Mesendoderm (in vitro differentiated cells): ENCODE data around the gene PICALM.
"Not testable (repeated sequence)": the region's sequence is repeated elsewhere in the genome, so short reads cannot be mapped to it uniquely, and the experiment has no call there.

ENCODE experiments used
- DNase-seq: peaks from one replicate; pipeline ENCODE4 v3.0.0; 2013
- H2AK5ac ChIP-seq: 2 replicates; pipeline ENCODE4 v1.6.1; 2013; ENCODE audit warnings: low read length, inconsistent platforms
- H2BK120ac ChIP-seq: 2 replicates; pipeline ENCODE4 v1.6.1; 2013; ENCODE audit warnings: low read depth, mild to moderate bottlenecking, low read length, moderate library complexity, mixed read lengths
- H2BK15ac ChIP-seq: replicated peaks from 2 replicates; pipeline ENCODE4 v1.6.1; 2013; ENCODE audit warnings: low read depth, mild to moderate bottlenecking, moderate library complexity
- H2BK5ac ChIP-seq: 2 replicates; pipeline ENCODE4 v1.6.1; 2013; ENCODE audit warnings: low read length, inconsistent platforms
- H3K18ac ChIP-seq: 2 replicates; pipeline ENCODE4 v1.6.1; 2013; ENCODE audit warnings: mild to moderate bottlenecking, low read length, mixed read lengths
- H3K23ac ChIP-seq: one replicate; pipeline ENCODE4 v1.6.1; 2013; ENCODE audit warnings: low read length
- H3K27ac ChIP-seq: 2 replicates; pipeline ENCODE4 v1.5.1; 2013; ENCODE audit warnings: low read depth, mild to moderate bottlenecking, inconsistent platforms, low read length, moderate library complexity
- H3K27me3 ChIP-seq: 2 replicates; pipeline ENCODE4 v1.6.1; 2013; ENCODE audit warnings: low read length, control low read depth, mild to moderate bottlenecking, inconsistent platforms; ENCODE audit not compliant: insufficient read depth, poor library complexity
- H3K36me3 ChIP-seq: 2 replicates; pipeline ENCODE4 v1.6.1; 2013; ENCODE audit warnings: low read length, inconsistent platforms; ENCODE audit not compliant: control insufficient read depth, insufficient read depth
- H3K4ac ChIP-seq: one replicate; pipeline ENCODE4 v1.6.1; 2013; ENCODE audit warnings: low read depth, mild to moderate bottlenecking, low read length, moderate library complexity
- H3K4me1 ChIP-seq: 2 replicates; pipeline ENCODE4 v1.6.1; 2013; ENCODE audit warnings: low read depth, low read length, inconsistent platforms; ENCODE audit not compliant: control insufficient read depth
- H3K4me2 ChIP-seq: 2 replicates; pipeline ENCODE4 v1.6.1; 2013; ENCODE audit warnings: low read length
- H3K4me3 ChIP-seq: 2 replicates; pipeline ENCODE4 v1.5.1; 2013; ENCODE audit warnings: mild to moderate bottlenecking, low read length
- H3K56ac ChIP-seq: one replicate; pipeline ENCODE4 v1.6.1; 2013; ENCODE audit warnings: low read length
- H3K79me1 ChIP-seq: 2 replicates; pipeline ENCODE4 v1.6.1; 2013; ENCODE audit warnings: low read length, inconsistent platforms
- H3K79me2 ChIP-seq: 2 replicates; pipeline ENCODE4 v1.6.1; 2013; ENCODE audit warnings: mild to moderate bottlenecking, low read length; ENCODE audit not compliant: control insufficient read depth, insufficient read depth
- H3K9ac ChIP-seq: 2 replicates; pipeline ENCODE4 v1.6.1; 2013; ENCODE audit warnings: low read length, inconsistent platforms
- H4K5ac ChIP-seq: one replicate; pipeline ENCODE4 v1.6.1; 2013; ENCODE audit warnings: low read length
- H4K8ac ChIP-seq: one replicate; pipeline ENCODE4 v1.6.1; 2013; ENCODE audit warnings: low read depth, mild to moderate bottlenecking, control low read depth, low read length, moderate library complexity
- WGBS: extraction: QIAGEN DNeasy Blood & Tissue Kit; methylation state at CpG from one replicate; pipeline ENCODE4 v1.1.7; 2013; ENCODE audit warnings: low lambda C conversion rate, missing lambda C conversion rate; ENCODE audit not compliant: insufficient coverage; ENCODE audit errors: extremely low coverage; 5-methylcytosine and 5-hydroxymethylcytosine counted together

The PICALM gene

DNA sequence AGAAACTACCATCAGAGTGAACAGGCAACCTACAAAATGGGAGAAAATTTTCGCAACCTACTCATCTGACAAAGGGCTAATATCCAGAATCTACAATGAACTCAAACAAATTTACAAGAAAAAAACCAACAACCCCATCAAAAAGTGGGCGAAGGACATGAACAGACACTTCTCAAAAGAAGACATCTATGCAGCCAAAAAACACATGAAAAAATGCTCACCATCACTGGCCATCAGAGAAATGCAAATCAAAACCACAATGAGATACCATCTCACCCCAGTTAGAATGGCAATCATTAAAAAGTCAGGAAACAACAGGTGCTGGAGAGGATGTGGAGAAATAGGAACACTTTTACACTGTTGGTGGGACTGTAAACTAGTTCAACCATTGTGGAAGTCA lies 36.7 kb upstream of the PICALM start:
- H3K23ac ChIP-seq, H3K9ac ChIP-seq, H4K5ac ChIP-seq, H3K79me2 ChIP-seq, H2BK5ac ChIP-seq, H2BK15ac ChIP-seq, H3K79me1 ChIP-seq, H3K4me3 ChIP-seq, H3K4ac ChIP-seq, H3K4me2 ChIP-seq, H3K36me3 ChIP-seq, H4K8ac ChIP-seq, H3K4me1 ChIP-seq, H2AK5ac ChIP-seq, H3K18ac ChIP-seq, H3K27me3 ChIP-seq, DNase-seq, H3K27ac ChIP-seq, H3K56ac ChIP-seq, H2BK120ac ChIP-seq: not testable (repeated sequence)
- WGBS: no CpG with 5 or more reads among the region's 2 CpGs

DNA sequence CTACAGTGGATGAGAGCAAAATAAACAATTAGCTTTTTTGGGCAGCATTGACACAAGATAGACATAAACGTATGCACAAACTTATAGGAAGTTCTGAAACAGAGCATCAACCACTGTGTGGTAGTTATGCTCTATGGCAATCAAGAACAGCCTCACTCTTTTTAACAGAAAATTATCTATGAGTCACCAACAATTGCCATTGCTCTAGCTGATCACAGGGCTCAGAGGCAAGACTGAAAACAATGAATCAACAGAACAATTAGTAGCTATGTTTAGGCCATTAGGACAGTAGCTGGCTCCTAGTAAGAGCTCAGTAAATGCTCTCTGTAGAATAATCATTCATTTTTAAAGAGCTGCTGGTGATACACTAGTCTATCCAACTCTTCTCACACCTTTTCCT lies 34.9 kb upstream of the PICALM start:
- Histone ChIP-seq H3K4ac (no peak overlapping the region), H2BK5ac (no peak overlapping the region), H2BK15ac (no peak overlapping the region), H3K4me1 (no peaks in the 10 kb centered on the region), H4K8ac (no peak overlapping the region), H3K9ac (no peak overlapping the region), H2BK120ac (no peak overlapping the region), H2AK5ac (no peak overlapping the region), H3K56ac (no peak overlapping the region), H3K18ac (no peak overlapping the region), H3K23ac (no peak overlapping the region), H4K5ac (no peak overlapping the region), H3K4me2 (no peak overlapping the region), H3K4me3 (no peak overlapping the region), H3K79me1 (no peaks in the 10 kb centered on the region), H3K79me2 (no peaks in the 10 kb centered on the region), H3K27me3 (no peaks in the 10 kb centered on the region), H3K36me3 (no peaks in the 10 kb centered on the region), H3K27ac (no peak overlapping the region)
- no peak for DNase-seq
- no CpG with 5 or more reads among the region's 1 CpG for WGBS

DNA sequence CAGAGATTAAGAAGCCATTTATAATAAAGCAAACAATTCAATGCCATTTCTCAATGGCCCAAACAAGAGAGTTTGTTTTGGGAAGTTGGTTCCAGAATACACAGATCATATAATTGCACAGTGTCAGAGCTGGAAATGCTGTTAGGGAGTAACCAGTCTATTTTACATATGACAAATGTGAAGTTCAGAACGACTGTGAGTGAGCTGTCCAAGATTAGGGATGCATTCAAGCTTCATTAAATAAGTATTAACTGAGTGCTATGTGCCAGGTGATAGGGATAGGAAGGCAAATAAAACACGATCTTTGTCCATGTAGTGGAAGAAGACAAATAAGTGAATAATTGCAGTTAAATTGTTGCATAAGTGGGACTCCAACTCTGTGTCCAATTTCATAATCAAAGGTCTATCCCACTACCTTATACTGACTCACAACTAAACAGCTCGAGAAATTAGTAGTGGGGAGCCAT lies 33.1 kb upstream of the PICALM start:
- Histone ChIP-seq H4K8ac (no peak overlapping the region), H2AK5ac (no peak overlapping the region), H3K23ac (no peak overlapping the region), H3K79me2 (no peaks in the 10 kb centered on the region), H3K56ac (no peak overlapping the region), H3K36me3 (no peaks in the 10 kb centered on the region), H3K4me3 (no peak overlapping the region), H3K4ac (no peak overlapping the region), H3K9ac (no peak overlapping the region), H2BK15ac (no peak overlapping the region), H3K27ac (no peak overlapping the region), H3K18ac (no peak overlapping the region), H2BK5ac (no peak overlapping the region), H3K4me2 (no peak overlapping the region), H3K4me1 (no peaks in the 10 kb centered on the region), H2BK120ac (no peak overlapping the region), H3K79me1 (no peaks in the 10 kb centered on the region), H3K27me3 (no peaks in the 10 kb centered on the region), H4K5ac (no peak overlapping the region)
- DNase-seq: no peak
- WGBS: no CpG with 5 or more reads among the region's 3 CpGs

DNA sequence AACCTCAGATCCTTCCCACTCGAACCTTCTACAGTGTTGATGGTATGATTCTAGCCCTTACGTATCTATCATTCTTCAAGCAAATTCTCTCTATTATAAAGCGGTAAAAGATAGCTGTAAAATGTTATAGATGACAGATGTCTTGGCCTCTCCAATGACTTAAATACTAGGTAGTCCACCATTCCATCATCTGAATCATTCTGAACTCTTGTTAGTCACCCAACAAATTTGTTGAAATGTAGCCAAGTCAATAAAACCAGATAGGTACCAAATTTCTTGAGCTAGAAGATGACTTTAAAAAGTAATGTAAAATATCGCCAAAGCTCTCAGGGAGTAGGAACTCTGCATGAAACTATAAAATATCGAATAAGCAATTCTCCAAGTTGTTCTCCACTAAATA lies 32.6 kb upstream of the PICALM start:
- Histone ChIP-seq H4K5ac (no peak overlapping the region), H3K4me2 (no peak overlapping the region), H2BK15ac (no peak overlapping the region), H3K9ac (no peak overlapping the region), H3K27me3 (no peaks in the 10 kb centered on the region), H3K18ac (no peak overlapping the region), H2BK120ac (no peak overlapping the region), H3K36me3 (no peaks in the 10 kb centered on the region), H3K56ac (no peak overlapping the region), H3K4me1 (no peaks in the 10 kb centered on the region), H2BK5ac (no peak overlapping the region), H3K4me3 (no peak overlapping the region), H3K23ac (no peak overlapping the region), H3K27ac (no peak overlapping the region), H2AK5ac (no peak overlapping the region), H3K79me2 (no peaks in the 10 kb centered on the region), H3K79me1 (no peaks in the 10 kb centered on the region), H3K4ac (no peak overlapping the region), H4K8ac (no peak overlapping the region)
- DNase-seq: no peak
- WGBS: no CpG with 5 or more reads among the region's 5 CpGs

DNA sequence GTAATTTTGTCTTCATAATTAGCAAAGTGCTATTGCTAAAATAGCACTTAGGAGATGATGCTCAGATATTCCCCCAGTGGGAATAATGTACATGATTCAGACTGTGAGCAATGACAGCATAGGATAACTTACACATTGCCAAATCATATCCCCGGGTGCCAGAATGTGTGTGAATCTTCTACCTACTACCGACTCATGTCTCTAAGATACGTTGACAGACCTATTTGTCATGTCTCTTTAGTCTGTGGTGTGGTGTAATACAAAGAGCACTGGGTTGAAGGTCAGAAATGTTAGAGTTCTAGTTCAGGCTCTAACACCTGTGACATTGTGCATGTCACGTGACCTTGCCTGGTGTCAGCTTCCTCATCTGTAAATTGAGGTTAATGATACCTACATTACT lies 31.0 kb upstream of the PICALM start:
- no peak overlapping the region for H3K27ac ChIP-seq
- no peak for DNase-seq
- no peak overlapping the region for H2BK5ac ChIP-seq
- no peak overlapping the region for H4K5ac ChIP-seq
- H2BK120ac ChIP-seq: no peak overlapping the region
- H4K8ac ChIP-seq: no peak overlapping the region
- no peaks in the 10 kb centered on the region for H3K36me3 ChIP-seq
- no peak overlapping the region for H3K56ac ChIP-seq
- no peaks in the 10 kb centered on the region for H3K4me1 ChIP-seq
- no CpG with 5 or more reads among the region's 4 CpGs for WGBS
- no peaks in the 10 kb centered on the region for H3K79me2 ChIP-seq
- no peak overlapping the region for H3K18ac ChIP-seq
- H3K4me3 ChIP-seq: no peak overlapping the region
- H3K79me1 ChIP-seq: no peaks in the 10 kb centered on the region
- H3K9ac ChIP-seq: no peak overlapping the region
- no peak overlapping the region for H3K4ac ChIP-seq
- no peak overlapping the region for H3K23ac ChIP-seq
- H3K27me3 ChIP-seq: no peaks in the 10 kb centered on the region
- H2BK15ac ChIP-seq: no peak overlapping the region
- H2AK5ac ChIP-seq: no peak overlapping the region
- H3K4me2 ChIP-seq: no peak overlapping the region

DNA sequence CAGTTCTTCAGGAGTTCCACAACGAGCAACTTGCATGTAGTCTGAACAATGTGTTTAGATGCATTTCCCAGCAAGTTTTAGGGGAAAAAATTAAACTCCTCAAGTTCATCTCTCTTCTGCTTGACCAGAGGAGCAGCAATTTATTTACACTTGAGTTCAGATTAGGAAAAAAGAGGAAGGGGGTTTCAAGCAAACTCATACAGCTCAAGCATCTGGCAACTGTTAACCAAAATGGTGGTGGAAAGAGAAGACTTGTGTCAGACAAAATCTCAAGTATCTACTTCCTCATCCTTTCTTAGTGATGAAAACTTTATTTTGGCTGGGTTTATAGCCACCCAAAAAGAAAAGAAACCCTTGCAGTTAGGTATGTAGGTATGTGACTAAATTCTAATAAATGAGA lies 29.1 kb upstream of the PICALM start:
- H3K4me1 ChIP-seq: no peaks in the 10 kb centered on the region

More for the DNA sequence above, 29.1 kb upstream of the PICALM start:
- H2BK120ac ChIP-seq: no peak overlapping the region
- no peak overlapping the region for H3K4me2 ChIP-seq
- no peaks in the 10 kb centered on the region for H3K36me3 ChIP-seq
- no peak overlapping the region for H4K8ac ChIP-seq
- H4K5ac ChIP-seq: no peak overlapping the region
- no peak overlapping the region for H2AK5ac ChIP-seq
- no peak overlapping the region for H3K9ac ChIP-seq
- H3K79me1 ChIP-seq: no peaks in the 10 kb centered on the region
- WGBS: no CpG with 5 or more reads among the region's 1 CpG
- no peak overlapping the region for H3K23ac ChIP-seq
- H3K4ac ChIP-seq: no peak overlapping the region
- no peak overlapping the region for H3K56ac ChIP-seq
- H3K27ac ChIP-seq: no peak overlapping the region
- H3K4me3 ChIP-seq: no peak overlapping the region
- DNase-seq: no peak
- no peak overlapping the region for H2BK5ac ChIP-seq
- H2BK15ac ChIP-seq: no peak overlapping the region
- H3K18ac ChIP-seq: no peak overlapping the region
- no peaks in the 10 kb centered on the region for H3K27me3 ChIP-seq
- no peaks in the 10 kb centered on the region for H3K79me2 ChIP-seq
